MCF 10A (cell line): Measurements from ENCODE around the gene TRAPPC11. TPM values are rescaled to one million over a fixed set of nuclear protein-coding genes. Genes with fewer than 3 reads are reported as not detected.
A peak's percentile ranks its signal among the peaks of the same experiment; 100 is the strongest.

ENCODE experiments used
- BruUV-seq: library from RNA; stranded (reverse); fragments of 400-500 nt; replicated peaks from 2 replicates; lab custom pipeline; 2021; lab: Mats Ljungman, UMichigan
- CTCF ChIA-PET: fragments of 300-600 bp; sonication (Branson Sonifier 250); formaldehyde crosslinking; extraction: SDS; loops from one replicate; lab custom pipeline; 2021; ENCODE audit warnings: antibody characterized with exemption, inconsistent platforms; lab: Yijun Ruan, JAX
- POLR2A ChIA-PET: fragments of 300-600, 350-650 bp; sonication (Branson Sonifier 250); formaldehyde crosslinking; extraction: SDS; loops from one replicate; lab custom pipeline; 2020; ENCODE audit warnings: antibody characterized with exemption, inconsistent platforms; lab: Yijun Ruan, JAX
- DNase-seq: peaks from one replicate; pipeline ENCODE4 v3.0.0-alpha.2; 2018; ENCODE audit not compliant: unreplicated experiment
- H3K27ac Mint-ChIP-seq: one replicate; pipeline ENCODE4 v1.8.0; 2022; ENCODE audit warnings: mild to moderate bottlenecking, low read depth, mixed read lengths; ENCODE audit not compliant: unreplicated experiment
- H3K27me3 Mint-ChIP-seq: one replicate; pipeline ENCODE4 v1.8.0; 2022; ENCODE audit warnings: mixed read lengths; ENCODE audit not compliant: insufficient read depth, unreplicated experiment
- H3K36me3 Mint-ChIP-seq: one replicate; pipeline ENCODE4 v1.8.0; 2022; ENCODE audit warnings: mild to moderate bottlenecking, moderate library complexity, mixed read lengths; ENCODE audit not compliant: insufficient read depth, unreplicated experiment
- H3K4me1 Mint-ChIP-seq: one replicate; pipeline ENCODE4 v1.8.0; 2022; ENCODE audit warnings: mixed read lengths; ENCODE audit not compliant: insufficient read depth, unreplicated experiment
- H3K4me3 Mint-ChIP-seq: one replicate; pipeline ENCODE4 v1.8.0; 2022; ENCODE audit warnings: mild to moderate bottlenecking, moderate library complexity, mixed read lengths; ENCODE audit not compliant: unreplicated experiment
- H3K9me3 Mint-ChIP-seq: one replicate; pipeline ENCODE4 v1.8.0; 2022; ENCODE audit warnings: mixed read lengths; ENCODE audit not compliant: unreplicated experiment
- intact Hi-C: fragments of 100-400 bp; cut with micrococcal nuclease; formaldehyde crosslinking; loops from 2 replicates; pipeline ENCODE4 v1.14.1; 2022
- total RNA-seq: library from RNA; stranded (reverse); gene quantifications from 2 replicates; pipeline ENCODE4 v1.2.3, GENCODE V29; 2022
- TF ChIP-seq, protein P1 (sequence below): fragments of 200-600 bp; IDR thresholded peaks from one replicate; pipeline ENCODE4 v1.8.0; 2022; ENCODE audit warnings: antibody characterized with exemption, mild to moderate bottlenecking; ENCODE audit not compliant: unreplicated experiment

TRAPPC11 gene
- total RNA-seq, 1 experiment from 2014 or later, result 29.4 TPM

DNA sequence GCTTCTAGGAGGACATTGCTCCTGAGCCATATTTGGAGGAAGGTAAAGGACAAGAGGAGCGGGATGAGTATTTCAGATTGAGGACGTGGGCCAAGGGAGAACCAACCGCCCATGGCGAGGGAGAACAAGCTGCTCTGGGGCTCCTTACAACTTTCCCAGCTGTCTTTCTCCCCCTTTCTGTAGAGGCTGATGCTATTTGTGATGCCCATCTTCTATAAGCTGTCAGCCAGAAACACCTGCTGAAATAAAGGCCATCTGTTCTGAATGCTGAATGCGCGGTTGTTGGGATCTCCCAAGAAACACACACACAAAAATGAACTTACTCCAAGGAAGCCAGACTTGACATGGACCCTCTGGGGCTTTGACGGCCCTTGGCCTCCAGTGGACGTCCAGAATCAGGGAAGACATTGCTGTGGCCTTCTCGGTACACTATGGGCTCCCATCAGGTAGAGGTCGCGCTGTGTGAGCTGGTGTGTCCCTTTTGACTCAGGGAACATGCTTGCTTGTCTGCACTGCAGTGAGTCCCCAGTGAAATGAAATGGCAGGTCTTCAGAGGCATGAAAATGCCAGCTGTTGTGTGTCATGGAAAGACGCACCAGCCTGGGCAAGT is 31.0 kb upstream of the TRAPPC11 start:
- Mint-ChIP-seq H3K36me3 (no peaks in the 10 kb centered on the region), H3K27ac (no peak overlapping the region), H3K4me3 (no peak overlapping the region), H3K4me1 (peaks cover 7% of the 10 kb centered on the region), H3K27me3 (no peaks in the 10 kb centered on the region), H3K9me3 (no peaks in the 10 kb centered on the region)
- intact Hi-C loops, result no loop called here
- BruUV-seq, result no TSS peak
- no peak for DNase-seq
- TF ChIP-seq, protein P1, sequence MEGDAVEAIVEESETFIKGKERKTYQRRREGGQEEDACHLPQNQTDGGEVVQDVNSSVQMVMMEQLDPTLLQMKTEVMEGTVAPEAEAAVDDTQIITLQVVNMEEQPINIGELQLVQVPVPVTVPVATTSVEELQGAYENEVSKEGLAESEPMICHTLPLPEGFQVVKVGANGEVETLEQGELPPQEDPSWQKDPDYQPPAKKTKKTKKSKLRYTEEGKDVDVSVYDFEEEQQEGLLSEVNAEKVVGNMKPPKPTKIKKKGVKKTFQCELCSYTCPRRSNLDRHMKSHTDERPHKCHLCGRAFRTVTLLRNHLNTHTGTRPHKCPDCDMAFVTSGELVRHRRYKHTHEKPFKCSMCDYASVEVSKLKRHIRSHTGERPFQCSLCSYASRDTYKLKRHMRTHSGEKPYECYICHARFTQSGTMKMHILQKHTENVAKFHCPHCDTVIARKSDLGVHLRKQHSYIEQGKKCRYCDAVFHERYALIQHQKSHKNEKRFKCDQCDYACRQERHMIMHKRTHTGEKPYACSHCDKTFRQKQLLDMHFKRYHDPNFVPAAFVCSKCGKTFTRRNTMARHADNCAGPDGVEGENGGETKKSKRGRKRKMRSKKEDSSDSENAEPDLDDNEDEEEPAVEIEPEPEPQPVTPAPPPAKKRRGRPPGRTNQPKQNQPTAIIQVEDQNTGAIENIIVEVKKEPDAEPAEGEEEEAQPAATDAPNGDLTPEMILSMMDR, result no peak
- POLR2A ChIA-PET, result interaction anchor here (1.1 kb wide), 1 partner anchor 9 kb away, joined by 3 read pairs; no protein-coding TSS in a partner anchor
- CTCF ChIA-PET, result interaction anchor here (0.7 kb wide), 1 partner anchor 28 kb away, joined by 3 read pairs; no protein-coding TSS in a partner anchor

DNA sequence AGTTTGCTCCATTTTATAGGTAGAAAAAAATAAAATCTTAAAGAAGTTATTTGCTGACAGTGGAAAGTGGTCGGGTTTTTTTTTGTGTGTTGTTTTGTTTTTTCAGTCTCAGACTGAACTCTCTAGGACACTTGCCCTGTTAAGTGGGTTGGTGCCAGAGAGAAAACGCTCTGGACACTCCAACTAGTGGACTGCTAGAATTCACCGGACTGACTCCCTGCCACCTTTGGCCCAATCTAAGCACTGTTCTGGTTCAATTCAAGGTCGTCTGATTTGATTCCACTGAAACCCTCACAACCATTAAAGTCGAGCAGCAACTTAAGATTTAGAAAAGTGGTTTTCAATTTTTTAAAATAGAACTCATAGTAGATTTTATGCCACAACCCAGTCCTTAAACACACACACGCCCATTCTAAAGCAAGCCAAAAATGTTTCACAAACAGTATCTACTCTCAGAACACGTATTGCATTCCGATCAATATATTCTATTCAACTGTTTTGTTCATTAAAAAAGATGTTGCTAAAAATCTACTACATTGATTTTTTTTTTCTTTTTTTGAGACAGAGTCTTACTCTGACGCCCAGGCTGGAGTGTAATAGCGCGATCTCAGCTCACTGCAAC is 27.4 kb upstream of the TRAPPC11 start:
- intact Hi-C loops, result no loop called here
- TF ChIP-seq, protein P1, result no peak
- no peaks in the 10 kb centered on the region for H3K27me3 Mint-ChIP-seq

DNA sequence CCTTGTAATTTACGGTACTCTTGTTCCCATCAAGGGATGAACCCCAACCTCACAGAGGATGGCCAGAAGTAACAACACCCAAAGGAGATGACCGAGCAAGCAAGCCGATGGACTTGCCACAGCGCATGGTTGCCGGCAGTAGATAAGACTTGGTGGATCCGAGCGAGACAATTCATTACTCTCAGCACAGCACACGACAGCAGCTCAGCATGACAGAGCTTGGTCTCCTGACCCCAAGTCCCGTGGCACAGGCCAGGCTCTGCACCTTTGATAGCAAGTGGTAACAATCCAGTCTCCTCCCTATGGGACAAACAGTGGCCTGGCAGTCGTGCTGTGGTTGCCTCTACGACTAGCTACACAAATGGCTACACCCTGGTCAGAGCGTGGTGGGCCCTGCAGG is 26.4 kb upstream of the TRAPPC11 start:
- Mint-ChIP-seq H3K4me1 (peaks cover 6% of the 10 kb centered on the region), H3K27me3 (no peaks in the 10 kb centered on the region), H3K27ac (no peak overlapping the region), H3K9me3 (no peaks in the 10 kb centered on the region), H3K4me3 (no peak overlapping the region), H3K36me3 (no peaks in the 10 kb centered on the region)
- CTCF ChIA-PET, result no interaction called here
- TF ChIP-seq, protein P1, result no peak
- BruUV-seq, result no TSS peak
- POLR2A ChIA-PET, result no interaction called here
- no peak for DNase-seq
- intact Hi-C loops, result no loop called here

More for the DNA sequence above, 27.4 kb upstream of the TRAPPC11 start:
- Mint-ChIP-seq H3K9me3 (no peaks in the 10 kb centered on the region), H3K36me3 (no peaks in the 10 kb centered on the region), H3K27ac (no peak overlapping the region), H3K4me3 (no peak overlapping the region), H3K4me1 (no peaks in the 10 kb centered on the region)
- CTCF ChIA-PET, result no interaction called here
- BruUV-seq, result no TSS peak
- POLR2A ChIA-PET, result interaction anchor here (0.6 kb wide), 1 partner anchor 1375 kb away, joined by 4 read pairs; no protein-coding TSS in a partner anchor
- DNase-seq, result no peak

DNA sequence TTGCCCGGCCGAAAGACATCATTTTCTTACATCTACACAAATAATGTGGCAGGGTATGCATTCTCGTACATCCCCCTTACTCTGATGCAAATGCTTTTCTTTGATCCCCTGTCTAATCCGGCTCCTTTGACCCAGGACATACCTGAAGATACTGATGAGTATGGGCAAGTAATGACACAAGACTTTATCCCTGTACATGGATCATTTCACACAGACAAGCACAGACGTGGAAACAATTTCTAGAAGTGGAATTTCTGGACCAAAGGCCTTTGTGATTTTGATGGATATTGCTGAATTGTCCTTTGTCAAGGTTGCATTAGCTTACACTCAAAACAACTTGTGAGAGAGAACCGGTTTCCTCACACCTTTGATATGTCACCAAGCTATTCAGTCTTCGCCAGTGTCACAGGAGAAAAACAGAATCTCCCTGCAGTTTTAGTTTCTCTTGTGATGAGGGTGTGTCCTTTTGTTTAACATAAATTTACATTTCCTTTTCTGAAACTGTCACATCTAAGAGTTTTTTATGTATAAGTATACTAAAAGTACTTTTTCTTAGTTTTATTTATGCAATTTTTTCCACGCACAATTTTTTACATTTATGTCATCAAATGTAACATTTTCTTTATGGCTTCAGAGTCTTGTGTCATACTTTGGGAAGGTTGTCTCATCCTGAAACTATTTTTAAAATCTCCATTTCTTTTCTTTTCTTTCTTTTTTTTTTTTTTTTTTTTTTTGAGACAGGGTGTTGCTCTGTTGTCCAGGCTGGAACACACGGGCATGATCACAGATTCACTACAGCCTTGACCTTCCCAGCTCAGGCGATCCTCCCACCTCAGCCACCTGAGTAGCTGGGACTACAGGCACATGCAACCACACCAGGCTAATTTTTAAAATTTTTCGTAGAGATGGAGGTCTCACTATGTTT is 25.4 kb upstream of the TRAPPC11 start:
- H3K27ac Mint-ChIP-seq, result peak overlapping the region; percentile 12
- TF ChIP-seq, protein P1, result no peak
- intact Hi-C loops, result no loop called here
- H3K4me1 Mint-ChIP-seq, result peaks cover 12% of the 10 kb centered on the region
- ChIA-PET CTCF (no interaction called here), POLR2A (no interaction called here)
- DNase-seq, result no peak
- no peaks in the 10 kb centered on the region for H3K27me3 Mint-ChIP-seq
- BruUV-seq, result no TSS peak
- no peak overlapping the region for H3K4me3 Mint-ChIP-seq
- H3K36me3 Mint-ChIP-seq, result no peaks in the 10 kb centered on the region
- H3K9me3 Mint-ChIP-seq, result no peaks in the 10 kb centered on the region
